SIG-M5 treated with dmso at 0.1 percent for 504 hours (cell line): ENCODE data around the gene SSC5D.

Experiments used
- DNase-seq: peaks from one replicate; lab custom pipeline; 2025; ENCODE audit not compliant: unreplicated experiment; lab: John Stamatoyannopoulos, UW

The SSC5D gene

GRCh38 chr19:55552620-55553019 is 64.4 kb downstream of the SSC5D start:
- DNase-seq: no peak

DNA sequence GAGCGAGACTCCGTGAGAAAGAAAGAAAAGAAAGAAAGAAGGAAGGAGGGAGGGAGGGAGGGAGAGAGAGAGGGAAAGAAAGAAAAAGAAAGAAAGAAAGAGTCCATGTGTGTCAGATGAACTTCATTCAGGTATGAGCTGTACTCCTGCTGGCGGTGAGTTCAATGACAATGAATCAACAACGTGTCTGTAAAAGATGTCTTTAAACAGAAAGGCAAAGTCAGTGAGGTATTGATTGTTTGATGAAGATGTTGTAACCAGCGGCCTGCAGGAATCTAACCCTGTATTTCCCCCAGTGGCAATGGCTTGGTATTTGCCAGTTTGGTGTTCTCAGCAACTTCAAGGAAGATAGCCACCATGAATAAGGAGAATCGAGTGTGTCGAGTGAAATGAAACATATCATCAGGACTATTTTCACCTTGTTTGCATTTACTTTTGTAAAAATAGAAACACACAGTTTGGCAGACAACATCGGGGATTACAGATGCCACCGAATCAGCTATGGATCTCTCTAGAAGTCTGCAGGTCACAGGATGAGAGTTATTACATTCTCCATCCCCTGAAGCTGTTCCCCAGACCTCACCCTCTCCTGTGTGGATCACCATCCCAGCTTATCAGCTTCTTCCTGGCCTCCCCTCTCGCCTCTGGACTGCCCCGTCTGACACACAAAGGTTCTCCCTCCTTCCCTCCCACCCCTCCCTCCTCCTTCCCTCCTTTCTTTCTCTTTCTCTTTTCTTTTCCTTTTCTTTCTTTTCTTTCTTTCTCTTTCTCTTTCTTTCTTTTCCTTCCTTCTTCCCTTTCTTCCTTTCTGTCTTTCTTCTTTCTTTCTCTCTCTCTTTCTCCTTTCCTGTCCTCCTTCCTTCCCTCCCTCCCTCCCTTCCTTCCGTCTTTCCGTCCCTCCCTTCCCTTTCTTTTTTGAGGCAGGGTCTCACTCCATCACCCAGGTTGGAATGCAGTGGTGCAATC is 65.3 kb downstream of the SSC5D start:
- no peak for DNase-seq

DNA sequence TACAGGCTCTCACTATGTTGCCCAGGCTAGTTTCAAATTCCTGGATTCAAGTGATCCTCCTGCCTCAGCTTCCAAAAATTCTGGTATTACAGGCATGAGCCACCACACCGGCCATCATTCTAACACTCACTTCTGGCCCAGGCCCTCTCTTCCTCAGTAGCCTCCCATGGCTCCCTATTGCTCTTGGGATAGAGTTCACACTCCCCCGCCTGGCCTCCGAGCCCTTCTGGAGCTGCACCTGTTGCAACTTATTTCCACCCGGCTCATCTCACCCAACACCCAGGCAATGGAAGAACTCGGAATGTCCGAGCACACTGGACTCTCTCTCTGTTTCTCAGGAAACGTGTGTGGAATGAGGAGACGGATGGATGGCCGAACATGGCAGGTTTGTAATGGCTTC is 66.1 kb downstream of the SSC5D start:
- DNase-seq: no peak

DNA sequence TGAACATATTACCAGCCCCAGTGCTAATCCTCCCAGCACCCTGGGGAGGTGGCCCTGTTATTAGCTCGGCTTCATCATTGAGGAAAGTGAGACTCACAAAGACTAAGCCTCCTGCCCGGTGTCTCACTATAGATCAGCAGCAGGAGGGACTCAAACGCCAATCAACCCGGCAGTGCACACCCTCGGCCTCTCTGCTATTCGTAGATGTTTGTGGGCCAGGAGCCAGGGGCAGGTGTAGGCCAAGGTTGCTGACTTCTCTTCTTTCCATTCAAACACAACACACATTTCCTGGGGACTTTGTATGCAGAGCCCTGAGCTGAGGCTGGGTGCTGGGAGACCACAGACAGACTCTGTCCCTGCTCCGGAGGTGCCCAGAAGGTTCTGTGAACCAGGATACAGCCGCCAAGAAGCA is 66.5 kb downstream of the SSC5D start:
- no peak for DNase-seq

- no peak for DNase-seq
Measured at GRCh38 chr19:55559684-55560083, 71.4 kb downstream of the SSC5D start.

- no peak for DNase-seq
Measured at GRCh38 chr19:55563261-55563690, 75.0 kb downstream of the SSC5D start.

DNA sequence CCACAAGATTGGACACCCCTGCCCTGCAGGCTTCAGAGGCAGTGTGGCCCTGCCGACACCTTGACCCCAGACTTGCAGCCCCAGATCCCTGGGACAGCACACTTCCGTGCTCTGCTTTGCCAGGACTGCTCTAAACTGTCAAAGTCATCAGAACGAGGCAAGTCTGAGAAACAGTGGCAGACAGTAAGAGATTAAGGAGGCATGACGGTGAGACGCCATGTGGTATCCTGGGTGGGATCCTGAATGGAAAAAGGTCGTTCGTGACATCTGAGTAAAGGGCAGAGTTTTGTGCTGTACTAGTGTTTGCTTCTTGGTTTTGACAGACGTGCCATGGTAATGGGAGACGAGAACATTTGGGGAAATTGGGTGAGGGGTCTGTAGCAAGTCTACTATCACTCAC is 78.6 kb downstream of the SSC5D start:
- no peak for DNase-seq

DNA sequence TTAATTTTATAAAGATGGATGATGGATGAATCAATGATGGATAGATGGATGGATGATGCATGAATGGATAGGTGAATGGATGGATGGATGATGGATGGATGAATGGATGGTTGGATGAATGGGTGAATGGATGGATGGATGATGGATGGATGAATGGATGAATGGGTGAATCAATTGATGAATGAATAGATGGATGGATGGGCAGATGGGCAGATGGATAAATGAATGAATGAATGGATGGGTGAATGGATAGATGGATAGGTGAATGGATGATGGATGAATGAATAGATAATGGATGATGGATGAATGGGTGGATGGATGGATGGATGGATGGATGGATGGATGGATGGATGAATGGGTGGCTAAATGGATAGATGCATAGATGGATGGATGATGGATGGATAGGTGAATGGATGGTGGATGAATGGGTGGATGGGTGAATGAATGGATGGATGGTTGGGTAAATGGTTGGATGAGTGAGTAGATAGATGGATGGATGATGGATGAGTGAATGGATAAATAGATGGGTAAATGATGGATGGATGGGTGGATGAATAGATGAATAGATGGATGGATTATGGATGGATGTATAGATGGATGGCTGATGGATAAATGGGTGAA is 79.6 kb downstream of the SSC5D start:
- DNase-seq: no peak
